Daoy (cell line): ENCODE measurements around the gene RIBC2. TPM values are rescaled to one million over a fixed set of nuclear protein-coding genes. Genes with fewer than 3 reads are reported as not detected.
"Not testable (repeated sequence)": the region's sequence is repeated elsewhere in the genome, so short reads cannot be mapped to it uniquely, and the experiment has no call there.

Source experiments
- DNase-seq: peaks from one replicate; pipeline ENCODE4 v3.0.0-alpha.2; 2015; ENCODE audit warnings: low read depth
- total RNA-seq: library from RNA; depleted of rRNA; stranded (reverse); fragments of >200 nt; shearing (Covaris generic); gene quantifications from 2 replicates; pipeline ENCODE4 v1.2.3, GENCODE V29; 2014

The RIBC2 gene
- total RNA-seq, 1 experiment from 2014 or later, result 1.3 TPM

GRCh38 chr22:45424241-45424731 lies 10.8 kb downstream of the RIBC2 start:
- no peak for DNase-seq

- DNase-seq, result no peak
Measured at GRCh38 chr22:45425101-45425500, 11.6 kb downstream of the RIBC2 start.

- no peak for DNase-seq
Measured at GRCh38 chr22:45425531-45426265, 12.2 kb downstream of the RIBC2 start.

GRCh38 chr22:45426387-45426786 lies 12.9 kb downstream of the RIBC2 start:
- DNase-seq, result no peak

GRCh38 chr22:45427114-45427513 lies 13.6 kb downstream of the RIBC2 start:
- DNase-seq, result no peak

- DNase-seq, result no peak
Measured at GRCh38 chr22:45428391-45429385, 15.2 kb downstream of the RIBC2 start.

GRCh38 chr22:45429424-45429823 lies 15.9 kb downstream of the RIBC2 start:
- DNase-seq, result no peak

- DNase-seq, result no peak
Measured at GRCh38 chr22:45429981-45430775, 16.7 kb downstream of the RIBC2 start.

- DNase-seq, result no peak
Measured at GRCh38 chr22:45430871-45431270, 17.4 kb downstream of the RIBC2 start.

GRCh38 chr22:45434981-45435380 lies 21.5 kb downstream of the RIBC2 start:
- no peak for DNase-seq

- DNase-seq, result peak; percentile 84
Measured at GRCh38 chr22:45435544-45436139, 22.1 kb downstream of the RIBC2 start.

GRCh38 chr22:45436871-45437517 lies 23.5 kb downstream of the RIBC2 start:
- not testable (repeated sequence) for DNase-seq

- DNase-seq, result no peak
Measured at GRCh38 chr22:45438336-45438735, 24.8 kb downstream of the RIBC2 start.

GRCh38 chr22:45440688-45441087 lies 27.2 kb downstream of the RIBC2 start:
- DNase-seq, result not testable (repeated sequence)

- DNase-seq, result peak; percentile 64
Measured at GRCh38 chr22:45441138-45441537, 27.6 kb downstream of the RIBC2 start.

GRCh38 chr22:45442116-45442515 lies 28.6 kb downstream of the RIBC2 start:
- no peak for DNase-seq

- no peak for DNase-seq
Measured at GRCh38 chr22:45444168-45444567, 30.7 kb downstream of the RIBC2 start.

- no peak for DNase-seq
Measured at GRCh38 chr22:45445031-45445710, 31.7 kb downstream of the RIBC2 start.

GRCh38 chr22:45446216-45446615 lies 32.7 kb downstream of the RIBC2 start:
- DNase-seq, result no peak

GRCh38 chr22:45447596-45447995 lies 34.1 kb downstream of the RIBC2 start:
- DNase-seq, result not testable (repeated sequence)
